ENCODE results near the gene OR51E1.

The OR51E1 gene, protein sequence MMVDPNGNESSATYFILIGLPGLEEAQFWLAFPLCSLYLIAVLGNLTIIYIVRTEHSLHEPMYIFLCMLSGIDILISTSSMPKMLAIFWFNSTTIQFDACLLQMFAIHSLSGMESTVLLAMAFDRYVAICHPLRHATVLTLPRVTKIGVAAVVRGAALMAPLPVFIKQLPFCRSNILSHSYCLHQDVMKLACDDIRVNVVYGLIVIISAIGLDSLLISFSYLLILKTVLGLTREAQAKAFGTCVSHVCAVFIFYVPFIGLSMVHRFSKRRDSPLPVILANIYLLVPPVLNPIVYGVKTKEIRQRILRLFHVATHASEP

DNA sequence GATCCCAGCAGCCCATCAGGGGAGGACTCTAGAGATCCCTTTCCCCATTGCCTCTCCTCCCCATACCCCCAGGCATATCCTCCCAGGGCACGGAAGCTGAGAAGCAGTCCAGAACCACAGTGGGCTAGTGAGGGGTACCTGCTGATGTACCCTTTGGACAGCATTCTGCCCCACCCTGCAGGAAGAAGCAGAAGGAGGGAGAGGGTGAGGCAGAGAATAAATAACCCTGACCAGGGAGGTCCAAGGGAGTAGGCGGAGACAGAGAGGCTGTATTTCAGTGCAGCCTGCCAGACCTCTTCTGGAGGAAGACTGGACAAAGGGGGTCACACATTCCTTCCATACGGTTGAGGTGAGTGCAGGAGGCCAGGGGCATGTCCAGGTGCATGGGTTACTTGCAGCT lies at the start of gene OR51E1:
Gene OR51E1 (plus strand): TSS at position 301 of the 400 bp plus-strand sequence. CDS start 8,545 bp downstream, outside the sequence.
- DNase-seq: no peak

DNA sequence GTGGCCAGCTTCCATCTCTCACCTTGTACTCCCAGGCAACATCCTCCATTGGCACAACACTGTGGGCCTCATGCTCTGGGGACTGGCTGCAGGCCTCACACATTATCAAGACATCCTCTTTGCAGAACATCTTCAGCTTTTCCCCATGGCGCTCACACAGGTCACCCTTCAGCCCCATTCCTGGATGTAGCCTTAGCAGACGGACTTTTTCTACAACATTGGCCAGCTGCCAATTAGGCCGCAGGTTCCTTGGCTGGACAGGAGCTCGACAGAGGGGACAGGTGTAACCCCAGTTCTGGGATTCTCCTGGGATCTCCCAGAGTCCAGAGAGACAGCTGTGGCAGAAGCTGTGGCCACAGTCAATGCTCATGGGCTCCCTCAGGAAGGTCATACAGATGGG lies 38.7 kb upstream of the OR51E1 start:
- no peak for DNase-seq

DNA sequence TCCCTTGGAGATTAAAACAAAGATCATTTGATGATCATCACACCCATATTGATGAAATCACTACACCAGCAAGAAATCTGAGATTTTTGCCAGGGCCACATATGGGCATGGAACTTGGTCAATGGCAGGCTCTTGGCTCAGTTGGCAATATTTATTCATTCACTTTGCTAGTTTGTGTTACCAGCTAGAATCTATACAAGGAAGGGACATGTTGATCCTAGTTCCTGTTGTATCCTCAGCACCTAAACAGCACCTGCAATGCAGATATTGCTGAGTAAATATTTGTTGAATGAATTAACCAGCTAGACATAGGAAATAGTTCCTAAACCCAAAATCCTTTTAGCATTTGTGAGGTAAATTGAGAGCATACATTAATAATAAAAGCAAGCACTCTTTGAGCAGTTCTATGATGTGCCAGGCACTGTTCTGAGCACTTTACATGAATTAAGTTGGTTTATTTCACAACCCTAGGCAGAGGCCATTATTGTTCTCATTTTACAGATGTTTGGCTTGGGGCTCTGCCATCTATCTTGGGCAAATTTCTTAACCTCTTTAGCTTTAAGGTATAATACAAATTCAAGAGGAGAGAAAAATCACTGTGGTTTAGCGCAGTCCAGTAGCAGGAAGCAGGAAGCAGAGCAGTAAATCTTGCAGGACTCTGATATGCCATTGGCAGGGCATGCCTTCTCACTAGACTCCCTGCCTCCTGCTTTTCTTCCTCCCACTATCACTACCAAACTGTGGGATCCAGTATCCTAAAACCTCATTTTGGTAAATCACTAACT lies 37.4 kb upstream of the OR51E1 start:
- no peak for DNase-seq

DNA sequence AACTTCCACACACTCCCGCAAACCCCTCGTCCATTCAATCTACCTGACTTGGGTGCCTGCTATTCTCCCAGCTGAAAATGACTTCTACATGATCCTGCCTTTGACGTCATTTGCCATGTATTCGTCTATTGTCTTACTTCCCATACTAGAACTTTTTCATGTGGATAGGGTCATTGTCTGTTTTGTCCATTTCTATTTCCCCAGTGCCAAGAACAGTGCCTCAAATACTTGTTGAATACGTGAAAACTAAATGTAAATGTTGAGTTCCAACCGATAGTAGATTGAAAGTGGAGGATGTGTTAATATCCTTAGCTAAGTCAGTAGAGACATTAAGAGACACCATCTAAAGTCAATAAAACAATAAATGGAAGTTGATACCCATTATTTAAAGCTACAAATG lies 36.7 kb upstream of the OR51E1 start:
- DNase-seq: no peak

DNA sequence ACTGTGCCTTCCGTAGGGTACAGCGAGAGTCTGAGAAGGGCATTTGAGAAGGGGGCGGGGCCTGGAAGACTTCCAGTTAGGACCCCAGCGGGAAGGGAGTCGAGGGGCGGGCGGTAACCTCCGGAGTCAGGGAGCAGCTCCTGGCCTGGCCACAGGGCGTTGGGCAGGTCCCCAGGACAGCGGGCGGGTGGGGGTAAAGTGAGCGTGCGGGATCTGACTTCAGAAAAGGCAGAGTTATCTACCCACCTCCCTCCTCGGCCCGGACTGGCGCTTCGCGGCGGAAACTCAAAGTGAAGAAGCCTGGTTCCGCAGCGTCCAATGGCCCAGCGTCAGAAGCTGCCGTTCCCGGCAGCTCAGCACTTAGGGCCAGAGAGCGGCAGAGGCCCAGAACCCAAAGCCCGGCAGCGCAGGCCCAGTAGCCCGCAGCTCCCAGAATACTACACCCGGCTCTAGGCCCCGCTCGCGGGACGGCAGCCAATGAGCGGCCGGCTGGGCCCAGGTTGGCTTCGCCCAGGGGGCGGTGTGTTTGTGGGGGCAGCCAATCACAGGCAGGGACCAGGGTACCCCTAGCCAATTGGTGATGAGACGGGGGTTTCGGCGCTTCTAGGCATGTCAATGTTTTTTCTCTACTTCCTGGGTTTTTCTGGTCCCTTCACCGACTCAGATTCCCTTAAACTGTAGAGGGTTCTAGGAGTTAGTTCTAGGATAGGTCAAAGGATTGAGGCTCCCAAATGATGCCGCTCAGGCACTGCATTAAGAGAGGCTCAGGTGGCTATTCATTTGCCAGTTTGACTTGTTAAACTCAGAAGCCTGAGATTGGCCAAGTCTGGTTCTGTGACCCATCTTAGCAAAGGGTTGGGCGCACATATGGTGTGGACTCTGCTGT lies 35.8 kb upstream of the OR51E1 start, which contains the start of gene TRIM68:
Gene TRIM68 (minus strand): TSS at position 451 of the 886 bp plus-strand sequence. CDS start 2,727 bp downstream, outside the sequence.
- peak; percentile 85 for DNase-seq

DNA sequence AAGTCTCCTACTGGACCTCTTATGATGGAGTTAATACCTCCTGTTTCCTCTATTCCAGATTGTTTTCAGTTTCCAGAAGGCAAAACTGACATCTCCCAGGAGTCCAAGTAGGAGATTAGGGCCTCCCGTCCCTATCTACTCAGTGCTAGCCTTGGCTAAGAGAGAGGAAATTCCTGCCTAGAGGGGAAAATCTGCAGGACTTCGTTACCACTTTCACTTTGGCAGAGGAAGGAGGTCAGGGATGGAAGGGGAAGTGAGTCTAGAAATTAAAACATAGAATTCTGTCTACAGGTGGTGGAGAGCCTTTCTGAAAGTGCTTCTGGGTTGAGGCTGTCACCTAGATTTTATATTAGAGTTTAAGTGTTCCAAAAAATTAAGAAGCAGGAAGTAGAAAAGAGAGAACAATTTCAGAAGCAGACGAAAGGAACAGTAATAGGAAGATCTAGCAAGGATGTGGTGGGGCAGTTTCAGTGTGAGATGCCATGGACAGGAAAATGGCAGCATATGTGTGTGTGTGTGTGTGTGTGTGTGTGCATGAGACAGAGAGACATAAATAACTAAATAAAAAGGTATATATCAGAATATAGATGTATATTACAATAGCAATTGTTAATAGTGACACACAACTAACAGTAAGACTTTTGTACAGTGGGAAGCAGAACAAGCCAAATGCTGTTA lies 33.4 kb upstream of the OR51E1 start:
- no peak for DNase-seq

DNA sequence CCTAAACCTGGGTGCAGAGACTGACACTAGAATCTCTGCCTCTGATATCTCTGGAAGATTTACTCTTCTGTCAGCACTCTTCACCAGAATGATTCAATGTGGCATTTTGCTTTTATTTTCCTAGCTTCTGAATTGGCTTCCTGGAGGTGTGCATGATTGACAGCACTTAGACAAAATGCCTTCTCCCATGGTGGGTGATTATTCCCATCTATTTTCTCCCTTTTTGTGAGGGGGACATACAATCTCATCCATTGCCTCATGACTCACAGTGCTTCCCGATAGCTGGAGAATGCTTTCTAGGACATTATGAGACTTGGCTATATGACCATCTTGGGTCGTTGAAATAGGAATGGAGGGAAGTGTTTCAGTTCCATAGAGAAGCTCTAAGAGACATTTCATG lies 31.8 kb upstream of the OR51E1 start:
- no peak for DNase-seq

DNA sequence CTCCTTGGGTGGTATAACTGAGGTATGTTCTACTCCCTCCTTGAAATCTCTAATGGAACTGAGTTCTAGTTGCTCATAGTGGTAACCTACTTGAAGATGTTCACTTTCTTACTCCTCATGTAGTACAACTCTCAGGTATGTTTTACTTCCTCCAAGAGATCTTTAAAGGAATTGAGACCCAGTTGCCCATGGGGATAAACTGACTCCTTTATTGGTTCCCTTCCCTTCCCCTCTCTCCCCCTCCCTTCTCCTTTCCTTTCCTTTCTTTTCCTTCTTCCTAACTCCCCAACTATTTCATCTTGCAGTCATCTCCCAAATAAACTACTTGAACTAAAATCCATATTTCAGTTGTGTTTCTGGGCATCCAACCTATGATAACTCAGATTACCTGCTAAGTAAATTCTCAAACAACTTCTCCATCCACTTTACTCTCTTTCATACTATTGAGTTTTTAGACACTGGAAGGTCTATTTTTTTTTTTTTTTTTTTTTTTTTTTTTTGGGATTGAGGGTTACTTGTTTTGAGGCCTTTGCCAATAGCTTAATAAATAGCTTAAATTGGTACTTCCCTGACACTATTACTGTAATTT lies 27.8 kb upstream of the OR51E1 start:
- DNase-seq: no peak

DNA sequence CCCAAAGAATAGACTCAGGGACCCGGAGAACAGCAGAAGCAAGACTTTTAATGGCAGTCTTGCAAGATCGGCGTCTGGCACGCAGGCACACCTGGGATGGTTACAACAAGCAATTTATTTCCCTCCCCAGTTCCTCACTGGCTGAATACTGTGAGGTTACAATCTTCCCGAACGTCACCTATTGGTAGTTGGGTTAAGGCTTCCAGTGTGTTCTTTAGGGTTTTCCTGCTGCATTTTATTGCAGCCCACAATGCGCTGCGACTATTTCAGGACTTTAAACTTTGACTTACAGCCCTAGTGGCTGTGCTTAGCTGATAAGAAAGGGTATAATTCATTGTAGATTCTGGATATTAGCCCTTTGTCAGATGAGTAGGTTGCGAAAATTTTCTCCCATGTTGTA lies 24.3 kb upstream of the OR51E1 start:
- DNase-seq: no peak

DNA sequence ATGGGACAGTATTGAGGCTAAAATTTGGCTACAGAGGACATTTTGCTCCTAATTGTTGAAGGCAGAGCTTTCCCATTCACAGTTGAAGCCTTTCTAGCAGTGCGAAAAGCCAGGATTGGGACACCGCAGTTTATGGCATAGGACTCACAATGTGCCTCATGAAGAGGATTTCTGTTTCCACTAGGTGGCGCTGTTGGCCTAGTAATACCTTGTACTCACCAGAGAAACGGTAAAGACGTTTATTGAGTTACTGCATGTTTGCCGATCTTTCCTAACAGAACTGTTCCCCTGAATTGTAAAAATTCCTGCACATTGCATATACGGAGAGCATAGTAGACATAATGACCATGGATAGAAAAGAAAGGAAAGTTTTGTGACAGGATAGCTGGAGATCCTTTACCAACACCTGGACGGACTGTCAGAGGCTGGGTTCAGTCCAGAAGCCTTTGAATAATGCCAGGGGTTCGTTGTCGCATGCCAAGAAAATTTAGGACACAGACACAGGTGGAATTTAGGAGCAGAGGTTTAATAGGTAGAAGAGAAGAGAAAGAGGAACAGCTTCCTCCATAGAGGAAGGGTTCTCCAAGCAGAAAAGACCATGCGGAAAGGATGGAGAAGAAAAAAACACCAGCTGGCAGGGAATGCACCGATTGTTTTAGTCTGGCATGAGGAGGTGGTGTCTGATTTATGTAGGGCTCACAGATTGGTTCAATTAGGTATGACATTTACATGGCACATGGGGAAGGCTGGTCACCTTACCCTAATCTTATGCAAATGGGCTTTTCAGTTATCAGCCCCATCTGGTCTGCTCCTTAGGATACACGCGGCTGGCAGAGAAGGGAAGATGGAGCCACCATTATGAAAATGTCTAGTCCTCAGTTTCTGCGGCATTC lies 17.3 kb upstream of the OR51E1 start:
- DNase-seq: no peak

DNA sequence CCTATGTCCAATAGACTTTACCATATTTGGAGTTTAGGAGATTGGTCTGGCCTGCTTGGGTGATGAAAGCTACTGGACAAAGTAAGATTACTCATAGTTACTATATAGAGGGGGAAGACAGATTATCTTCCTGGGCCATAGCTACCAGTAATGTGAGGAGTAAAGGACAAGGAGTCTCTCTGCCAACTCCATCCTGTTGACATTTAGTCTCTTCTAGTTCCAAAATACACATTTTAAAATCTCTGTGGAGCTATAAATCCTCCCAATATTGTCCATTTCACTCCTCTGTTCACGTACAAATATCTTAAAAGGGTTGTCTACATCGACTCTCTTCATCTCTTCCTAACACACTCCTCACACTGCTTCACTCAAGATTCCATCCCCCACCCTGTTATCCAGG lies 7.6 kb upstream of the OR51E1 start:
- DNase-seq: no peak

DNA sequence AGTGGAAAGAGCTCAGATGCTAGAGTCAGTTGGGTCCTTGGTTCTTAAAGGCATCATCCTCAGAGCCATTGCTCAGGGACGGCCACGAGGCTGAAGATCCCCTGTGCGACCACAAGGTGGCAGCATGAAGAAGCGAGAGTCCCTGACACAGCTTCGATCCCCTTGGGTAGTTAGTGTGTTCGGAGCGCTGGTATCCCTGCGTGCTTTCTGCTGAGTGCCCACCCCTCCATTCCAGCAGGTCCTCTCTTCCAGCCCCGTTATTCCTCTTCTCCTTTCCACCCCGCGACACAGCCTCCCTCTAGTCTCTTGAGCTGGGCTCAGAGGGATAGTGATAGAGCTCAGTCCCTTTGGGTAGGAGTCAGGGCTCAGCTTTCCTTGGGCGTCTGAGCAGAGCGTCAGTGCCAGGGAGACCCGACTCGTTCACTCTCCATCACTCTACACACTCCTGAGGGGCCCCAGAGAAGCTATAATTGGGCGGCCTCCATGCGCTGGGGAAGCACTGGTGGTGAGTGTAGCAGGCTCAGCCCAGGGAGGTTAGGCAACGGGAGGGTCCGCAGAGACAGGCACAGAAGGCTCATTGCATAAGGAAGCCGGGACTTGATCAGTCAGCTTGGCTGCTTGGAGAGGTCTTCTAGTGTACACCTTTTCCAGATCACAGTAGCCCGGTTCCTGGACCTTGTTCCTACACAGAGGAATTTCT lies 6.7 kb upstream of the OR51E1 start, which contains the start of gene OR51D1:
Gene OR51D1 (plus strand): TSS at position 516 of the 700 bp plus-strand sequence. CDS start 2,314 bp downstream, outside the sequence.
- DNase-seq: peak; percentile 56

DNA sequence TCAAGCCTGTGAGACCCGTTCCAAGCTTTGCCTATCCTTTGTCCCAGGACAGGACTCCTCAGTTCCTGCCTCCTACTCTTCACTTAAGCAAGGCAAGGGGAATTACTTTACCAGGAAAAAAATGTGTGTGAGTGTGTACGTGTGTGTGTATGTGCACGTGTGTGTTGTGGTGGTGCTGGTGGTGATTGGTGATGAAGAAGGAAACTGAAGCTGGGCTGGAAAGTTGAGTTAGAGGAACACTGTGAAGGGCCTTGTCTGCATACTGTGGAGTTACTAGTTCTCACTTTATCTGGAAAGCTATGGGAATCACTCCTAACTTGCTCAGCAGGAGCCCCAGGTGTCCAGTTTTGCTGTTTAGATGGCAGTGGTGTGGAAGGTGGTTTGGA lies 6.1 kb upstream of the OR51E1 start:
- DNase-seq: no peak

DNA sequence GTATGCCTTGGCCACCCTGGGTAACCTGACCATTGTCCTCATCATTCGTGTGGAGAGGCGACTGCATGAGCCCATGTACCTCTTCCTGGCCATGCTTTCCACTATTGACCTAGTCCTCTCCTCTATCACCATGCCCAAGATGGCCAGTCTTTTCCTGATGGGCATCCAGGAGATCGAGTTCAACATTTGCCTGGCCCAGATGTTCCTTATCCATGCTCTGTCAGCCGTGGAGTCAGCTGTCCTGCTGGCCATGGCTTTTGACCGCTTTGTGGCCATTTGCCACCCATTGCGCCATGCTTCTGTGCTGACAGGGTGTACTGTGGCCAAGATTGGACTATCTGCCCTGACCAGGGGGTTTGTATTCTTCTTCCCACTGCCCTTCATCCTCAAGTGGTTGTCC lies 3.9 kb upstream of the OR51E1 start:
- no peak for DNase-seq

DNA sequence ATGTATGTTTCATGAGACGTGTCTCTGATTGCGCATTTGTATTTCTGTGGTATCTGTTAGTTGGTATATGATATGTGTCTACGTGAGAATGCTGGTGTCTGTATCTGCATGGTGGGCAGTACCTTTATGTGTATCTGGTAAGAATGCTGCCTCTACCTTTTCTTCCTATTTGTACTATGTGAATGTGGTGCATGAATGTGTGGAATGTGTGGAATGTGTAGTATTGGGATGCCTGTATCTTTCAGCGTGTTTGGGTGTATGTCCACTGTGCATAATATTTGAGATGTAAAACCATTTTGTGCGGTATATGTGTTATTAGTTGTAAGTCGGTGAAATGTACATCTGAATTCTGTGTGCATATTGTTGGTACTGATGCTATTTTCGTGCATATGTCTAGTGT lies 2.3 kb upstream of the OR51E1 start:
- no peak for DNase-seq

DNA sequence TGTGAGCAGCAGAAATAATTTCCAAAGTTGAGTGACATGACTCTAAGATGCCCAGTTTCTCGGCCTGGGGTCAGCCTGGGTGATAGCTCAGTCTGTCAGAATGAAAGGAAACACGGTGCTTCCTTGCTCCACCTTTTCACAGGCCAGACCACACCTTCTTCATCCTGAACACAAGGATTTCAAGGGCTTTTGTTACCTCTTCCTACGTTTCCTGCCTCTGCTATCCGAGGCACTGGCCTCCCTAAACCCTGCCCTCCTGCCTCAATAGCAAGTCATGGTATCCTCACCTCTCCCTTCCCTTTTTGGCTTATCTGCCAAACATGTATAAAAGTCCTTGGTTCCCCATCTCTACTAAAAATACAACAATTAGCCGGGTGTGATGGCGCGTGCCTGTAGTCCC lies 1.7 kb upstream of the OR51E1 start:
- DNase-seq: no peak

DNA sequence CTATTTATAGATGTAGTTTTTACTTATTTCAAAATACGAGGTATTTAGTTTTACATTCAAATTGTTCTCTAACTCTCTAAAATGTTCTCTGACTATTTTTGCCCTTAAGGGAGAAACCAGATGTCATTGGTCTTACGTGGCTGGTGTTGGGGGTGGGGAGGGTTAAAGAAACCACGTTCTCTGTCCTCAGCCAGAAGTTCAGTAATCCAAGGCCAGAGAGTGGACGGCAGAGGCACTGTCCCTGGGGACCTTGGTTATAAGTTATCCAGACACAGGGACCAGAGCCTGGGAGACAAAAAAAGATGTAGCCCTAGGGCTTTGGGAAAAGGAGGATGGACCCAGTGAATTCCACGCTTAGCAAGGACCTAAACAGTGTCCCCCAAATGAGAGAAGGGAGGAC lies 706 bp upstream of the OR51E1 start:
- no peak for DNase-seq

DNA sequence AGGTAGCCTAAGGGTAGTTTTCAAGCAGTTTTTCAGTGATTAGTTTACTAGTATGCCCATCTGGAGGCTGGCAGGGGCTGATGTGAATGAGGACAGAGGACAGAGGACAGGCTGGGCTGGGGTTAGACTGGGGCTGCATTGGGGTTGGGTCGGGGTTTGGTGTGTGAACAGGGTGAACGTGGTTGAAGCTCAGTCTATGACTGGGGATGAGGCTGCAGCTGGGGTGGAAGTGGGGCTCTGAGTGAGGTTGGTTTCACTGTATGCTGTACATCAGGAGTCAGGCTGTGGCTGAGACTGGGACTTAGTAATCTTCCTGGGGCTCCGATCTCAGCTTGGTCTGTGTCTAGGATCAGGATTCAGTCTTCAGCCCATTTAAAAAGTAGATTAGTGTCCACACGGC lies 451 bp downstream of the OR51E1 start:
- DNase-seq: no peak

DNA sequence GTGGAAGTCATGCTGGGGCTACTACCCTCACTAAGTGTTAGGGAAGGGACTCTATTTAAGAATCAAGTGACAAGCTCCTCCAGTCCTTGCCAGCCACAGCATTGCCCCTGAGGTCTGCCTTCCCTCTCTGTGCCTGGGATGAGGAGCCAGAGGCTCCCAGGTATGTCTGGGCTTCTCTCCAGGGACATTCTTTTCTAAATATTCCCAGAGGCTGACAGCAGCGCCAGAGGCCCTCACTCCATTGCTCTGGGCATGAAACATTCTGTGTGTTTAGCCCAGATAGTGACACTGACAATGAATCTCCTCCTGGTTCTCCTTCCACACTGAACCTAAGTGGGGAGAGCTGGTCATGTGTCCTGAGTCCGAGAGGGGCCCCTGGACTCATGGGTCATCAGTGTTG lies 2.2 kb downstream of the OR51E1 start:
- no peak for DNase-seq

DNA sequence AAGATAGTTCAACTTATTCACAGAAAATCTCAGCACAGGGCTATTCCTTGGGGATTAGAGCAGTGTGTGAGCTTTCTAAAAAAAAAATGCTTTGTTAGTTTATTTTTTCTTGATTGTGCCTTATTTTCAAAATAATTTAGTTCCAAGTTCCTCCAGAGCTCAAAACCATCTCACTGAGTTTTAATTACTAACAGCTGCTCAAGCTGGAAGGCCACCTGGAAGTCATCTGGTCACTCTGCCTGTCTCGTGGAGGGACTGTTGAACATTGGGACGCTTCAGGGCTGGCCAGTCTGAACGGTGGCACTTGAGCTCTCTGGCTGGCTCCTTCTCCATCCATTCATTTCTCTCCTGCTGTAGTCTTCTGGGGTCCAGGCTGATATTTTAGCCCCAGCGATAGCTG lies 4.0 kb downstream of the OR51E1 start:
- no peak for DNase-seq
